Activated T-cell treated with anti-CD3 and anti-CD28 coated beads for 48 hours (primary cell): ENCODE results near the gene CHPF2.

Experiments
- DNase-seq: peaks from one replicate; pipeline ENCODE4 v3.0.0-alpha.2; 2020; ENCODE audit warnings: low read depth

The CHPF2 gene

GRCh38 chr7:151232091-151232916 lies at the start of gene CHPF2:
TSS of gene CHPF2 (plus strand) at chr7:151232483. CDS start at chr7:151234012, 1,529 bp downstream.
- DNase-seq: peak; percentile 88

GRCh38 chr7:151185762-151186639 lies 46.3 kb upstream of the CHPF2 start:
- DNase-seq: no peak

- no peak for DNase-seq
Observed at GRCh38 chr7:151186640-151187408, 45.5 kb upstream of the CHPF2 start, which contains the start of gene ASB10. TSS of gene ASB10 (minus strand) at chr7:151187250. CDS start at chr7:151187130, 120 bp downstream.

GRCh38 chr7:151187409-151188251 lies 44.7 kb upstream of the CHPF2 start:
- no peak for DNase-seq

- no peak for DNase-seq
Observed at GRCh38 chr7:151188252-151188542, 44.1 kb upstream of the CHPF2 start.

- DNase-seq: no peak
Observed at GRCh38 chr7:151189038-151189437, 43.2 kb upstream of the CHPF2 start.

- no peak for DNase-seq
Observed at GRCh38 chr7:151191544-151191943, 40.7 kb upstream of the CHPF2 start.

- no peak for DNase-seq
Observed at GRCh38 chr7:151192002-151192539, 40.2 kb upstream of the CHPF2 start.

- DNase-seq: no peak
Observed at GRCh38 chr7:151193203-151193978, 38.9 kb upstream of the CHPF2 start.

GRCh38 chr7:151194188-151194587 lies 38.1 kb upstream of the CHPF2 start:
- no peak for DNase-seq

GRCh38 chr7:151195616-151196450 lies 36.5 kb upstream of the CHPF2 start:
- no peak for DNase-seq

- no peak for DNase-seq
Observed at GRCh38 chr7:151197932-151198331, 34.4 kb upstream of the CHPF2 start.

GRCh38 chr7:151198945-151199848 lies 33.1 kb upstream of the CHPF2 start:
- DNase-seq: no peak

GRCh38 chr7:151201344-151201743 lies 30.9 kb upstream of the CHPF2 start:
- no peak for DNase-seq

GRCh38 chr7:151201751-151202150 lies 30.5 kb upstream of the CHPF2 start:
- no peak for DNase-seq

GRCh38 chr7:151202836-151203235 lies 29.4 kb upstream of the CHPF2 start:
- no peak for DNase-seq

GRCh38 chr7:151204383-151205032 lies 27.8 kb upstream of the CHPF2 start:
- no peak for DNase-seq

GRCh38 chr7:151205730-151206129 lies 26.6 kb upstream of the CHPF2 start:
- DNase-seq: no peak
